Hepatocyte (in vitro differentiated cells): ENCODE results near the gene COL4A3.

Source experiments
- CTCF ChIP-seq: fragments of 200-600 bp; sonication (generic); IDR thresholded peaks from 2 replicates; pipeline ENCODE4 v1.5.1; 2016; ENCODE audit warnings: antibody characterized with exemption, mild to moderate bottlenecking; ENCODE audit not compliant: poor library complexity
- EZH2 ChIP-seq: fragments of 200-600 bp; sonication (generic); IDR thresholded peaks from 2 replicates; pipeline ENCODE4 v1.6.1; 2016; ENCODE audit warnings: antibody characterized with exemption, mild to moderate bottlenecking, borderline replicate concordance
- EZH2phosphoT487 ChIP-seq: fragments of 200-600 bp; sonication (generic); IDR thresholded peaks from one replicate; pipeline ENCODE4 v1.6.1; 2018; ENCODE audit warnings: antibody characterized with exemption, mild to moderate bottlenecking, low read depth, moderate library complexity; ENCODE audit not compliant: unreplicated experiment, severe bottlenecking

DNA sequence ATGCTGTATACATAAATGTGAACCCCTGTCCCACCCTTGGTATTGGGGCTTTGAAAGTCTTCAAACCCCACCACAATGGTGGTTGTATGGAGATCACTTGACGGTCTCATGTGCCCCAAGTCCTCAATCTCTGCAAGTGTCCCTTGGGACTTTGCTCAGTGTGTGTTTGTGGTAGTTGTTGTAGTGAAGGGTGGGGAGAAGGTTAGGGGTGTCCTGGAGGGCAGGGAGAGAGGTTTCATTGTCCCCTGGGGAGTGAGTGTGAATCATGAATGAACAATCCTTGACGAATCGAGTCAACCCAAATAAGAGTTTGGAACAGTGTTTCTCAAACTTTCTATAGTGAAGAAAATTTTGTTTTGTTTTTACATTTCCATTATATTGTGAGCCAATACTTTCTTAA, 28.1 kb downstream of the COL4A3 start:
- TF ChIP-seq EZH2phosphoT487: no peak
- no peak for TF ChIP-seq CTCF
- TF ChIP-seq EZH2: no peak
